Heart right ventricle (tissue), 16 donors: ENCODE data around the gene MAML2. TPM values are rescaled to one million over a fixed set of nuclear protein-coding genes. Genes with fewer than 3 reads are reported as not detected.

Experiments used
- ATAC-seq, 8 donors: fragments of 200-7000 bp; cut with Tn5 transposase; one replicate each; pipeline ENCODE4 v1.9.1; 2020; ENCODE audit warnings: mild to moderate bottlenecking in 8 of 8, moderate library complexity in 8 of 8, moderate number of reproducible peaks in 1 of 8
- DNase-seq, 2 donors: peaks; one replicate each; pipeline ENCODE4 v3.0.0-alpha.2; 2020
- H3K27ac ChIP-seq, 10 donors: fragments of 200-600 bp; sonication (generic) in 2 of 10; one replicate each; pipeline versions ENCODE4 v1.5.0 to v1.8.0; 2020 to 2022; ENCODE audit warnings: mild to moderate bottlenecking in 3 of 10
- H3K27me3 ChIP-seq, 7 donors: fragments of 200-600 bp; one replicate each; pipeline ENCODE4 v1.8.0; 2021 to 2022; ENCODE audit warnings: mild to moderate bottlenecking in 2 of 7
- H3K36me3 ChIP-seq, 9 donors: fragments of 200-600 bp; sonication (generic) in 1 of 9; one replicate each; pipeline versions ENCODE4 v1.5.0 to v1.8.0; 2020 to 2022; ENCODE audit warnings: mild to moderate bottlenecking in 2 of 9
- H3K4me1 ChIP-seq, 9 donors: fragments of 200-600 bp; sonication (generic) in 1 of 9; one replicate each; pipeline versions ENCODE4 v1.5.0 to v1.8.0; 2020 to 2022; ENCODE audit warnings: mild to moderate bottlenecking in 4 of 9
- H3K4me3 ChIP-seq, 10 donors: fragments of 200-600 bp; sonication (generic) in 2 of 10; one replicate each; pipeline versions ENCODE4 v1.5.0 to v1.8.0; 2020 to 2022; ENCODE audit warnings: mild to moderate bottlenecking in 7 of 10, moderate library complexity in 2 of 10
- H3K9me3 ChIP-seq, 11 donors: fragments of 200-600 bp in 10 of 11; sonication (generic) in 2 of 11; one replicate each; pipeline versions ENCODE4 v1.5.0 to v1.8.0; 2013 to 2022; ENCODE audit warnings: mild to moderate bottlenecking in 2 of 11, control low read depth in 1 of 11, moderate library complexity in 1 of 11
- CTCF ChIP-seq, 9 donors: fragments of 200-600 bp; sonication (generic) in 2 of 9; IDR thresholded peaks; one replicate each; pipeline versions ENCODE4 v1.5.0 to v1.8.0; 2021 to 2022; ENCODE audit warnings: antibody characterized with exemption in 9 of 9, mild to moderate bottlenecking in 5 of 9, moderate library complexity in 1 of 9
- WGBS, 2 donors: extraction: QIAGEN DNeasy Blood & Tissue Kit; methylation state at CpG; one replicate each; pipeline ENCODE4 v1.1.7; 2013; ENCODE audit warnings: inconsistent platforms in 1 of 2; 5-methylcytosine and 5-hydroxymethylcytosine counted together
- intact Hi-C, 10 donors: fragments of 100-400 bp; cut with DNase I; formaldehyde crosslinking; loops; one replicate each; pipeline versions ENCODE4 v1.11.1 to v1.14.2; 2022
- polyA plus RNA-seq, 2 donors: library from polyadenylated mRNA; stranded (reverse); fragments of 200-250 nt; gene quantifications; one replicate each; pipeline ENCODE4 v1.2.3, GENCODE V29; 2013
- total RNA-seq, 10 donors: library from RNA; stranded (reverse); fragmentation: NEBNext Ultra II Directional in 3 of 10; extraction: Animal tissue kit (Norgen Biotek cat#: 25700) in 3 of 10; gene quantifications; one replicate each; pipeline versions ENCODE4 v1.2.1 to v1.2.4, GENCODE V29; 2021 to 2023
- donor health status: Arrhythmogenic right ventricular cardiomyopathy.
- donor health status: ischemic (EF 13 %, LVEDD 7.1; RV severe dilation, severe dysfunction).
- donor health status: healthy with polysubstance abuse.
- donor health status: DM: no; HTN: yes; CAD: no.
- donor health status: DM: no; HTN: no; CAD: no.
- donor health status: ischemic (EF 25% LVEDD 6.9; RV normal size, moderate dysfunction).
- donor health status: ischemic (EF 25% LVEDD 5.7; RV mildly dilated, moderate dysfunction).
- donor health status: healthy.
- donor health status: DM: yes; HTN: yes; CAD: no.
- donor health status: Ischemic cardiomyopathy.
- donor health status: ischemic (EF 35%, LVEDD 5.7; RV mildly dilated, moderate dysfunction).
- donor health status: nonischemic (EF 11% LVEDD 7.7; RV severe dilation, severe dysfunction).
- donor health status: DM: yes; HTN: yes; CAD: no.
- donor health status: PGD.
- donor health status: ischemic (EF 29% LVEDD 5.4; RV normal size, mild dysfunction).
- donor health status: nonischemic (EF 23%, LVEDD 6.1; RV moderate dilation, normal function).

Gene MAML2
- total and polyA plus RNA-seq, 12 donors: 1.3 to 6.1 (median 4.1) TPM

- Histone ChIP-seq H3K4me3 (no peak overlapping the region), H3K4me1 (no peaks in the 10 kb centered on the region), H3K36me3 (peaks cover 0 to 71% (median 7%) of the 10 kb centered on the region in 9 donors), H3K27ac (no peak overlapping the region), H3K9me3 (no peaks in the 10 kb centered on the region), H3K27me3 (no peaks in the 10 kb centered on the region)
- no peak for TF ChIP-seq CTCF (IDR thresholded peaks at IDR 0.05)
- DNase-seq: no peak
- intact Hi-C loops: no loop called here
- ATAC-seq: no peak
- 87 to 95% methylated on average over 1 of the region's 1 CpG for WGBS, 2 donors
Observed at GRCh38 chr11:96376796-96377195, 33.8 kb upstream of the MAML2 start.

GRCh38 chr11:96373826-96374225, 30.8 kb upstream of the MAML2 start:
- H3K27me3 ChIP-seq: no peaks in the 10 kb centered on the region
- no peak for ATAC-seq
- peaks cover 0 to 74% (median 26%) of the 10 kb centered on the region in 9 donors for H3K36me3 ChIP-seq
- H3K9me3 ChIP-seq: peaks cover 0 to 3% (median 0%) of the 10 kb centered on the region in 11 donors
- H3K4me3 ChIP-seq: no peak overlapping the region
- no peak for TF ChIP-seq CTCF (IDR thresholded peaks at IDR 0.05)
- WGBS, 2 donors: 91 to 92% methylated on average over 4 of the region's 4 CpGs
- no peaks in the 10 kb centered on the region for H3K4me1 ChIP-seq
- intact Hi-C loops: no loop called here
- H3K27ac ChIP-seq: no peak overlapping the region
- no peak for DNase-seq

GRCh38 chr11:96367342-96367741, 24.3 kb upstream of the MAML2 start:
- H3K9me3 ChIP-seq: peaks cover 0 to 14% (median 0%) of the 10 kb centered on the region in 11 donors
- no peak for TF ChIP-seq CTCF (IDR thresholded peaks at IDR 0.05)
- H3K4me3 ChIP-seq: no peak overlapping the region
- intact Hi-C loops: no loop called here
- H3K36me3 ChIP-seq: peaks cover 0 to 100% (median 29%) of the 10 kb centered on the region in 9 donors
- 89 to 95% methylated on average over 2 of the region's 2 CpGs for WGBS, 2 donors
- no peaks in the 10 kb centered on the region for H3K27me3 ChIP-seq
- H3K27ac ChIP-seq: no peak overlapping the region
- DNase-seq: no peak
- no peaks in the 10 kb centered on the region for H3K4me1 ChIP-seq
- no peak for ATAC-seq

- H3K27me3 ChIP-seq: no peaks in the 10 kb centered on the region
- intact Hi-C loops: no loop called here
- H3K4me1 ChIP-seq: no peaks in the 10 kb centered on the region
- WGBS, 2 donors: 87 to 97% methylated on average over 1 of the region's 1 CpG
- no peak overlapping the region for H3K27ac ChIP-seq
- DNase-seq (no peak), ATAC-seq (no peak)
- H3K36me3 ChIP-seq: peaks cover 0 to 100% (median 29%) of the 10 kb centered on the region in 9 donors
- TF ChIP-seq CTCF (IDR thresholded peaks at IDR 0.05): no peak
- H3K9me3 ChIP-seq: peaks cover 0 to 14% (median 0%) of the 10 kb centered on the region in 11 donors
- no peak overlapping the region for H3K4me3 ChIP-seq
Observed at GRCh38 chr11:96366024-96366423, 23.0 kb upstream of the MAML2 start.
